ENCODE measurements around the gene TRMU. TPM values are rescaled to one million over a fixed set of nuclear protein-coding genes. Genes with fewer than 3 reads are reported as not detected.

TRMU gene
- total and polyA plus RNA-seq, 2 experiments from 2014 or later: 38.0 to 40.9 TPM

GRCh38 chr22:46362203-46362933 lies 26.9 kb downstream of the TRMU start:
- no peaks in the 10 kb centered on the region for H3K79me2 ChIP-seq
- no peaks in the 10 kb centered on the region for H3K36me3 ChIP-seq (replicated peaks; ENCODE audit: insufficient read depth, low read depth)
- TF ChIP-seq EZH2phosphoT487 (IDR thresholded peaks at IDR 0.05; ENCODE audit: low read depth, severe bottlenecking, unreplicated experiment) (no peak), CTCF (IDR thresholded peaks at IDR 0.05; ENCODE audit: poor library complexity) (no peak), EZH2 (IDR thresholded peaks at IDR 0.05; ENCODE audit: borderline replicate concordance) (no peak)
- no peak overlapping the region for H3K27ac ChIP-seq
- no peaks in the 10 kb centered on the region for H3K27me3 ChIP-seq
- H3K9me3 ChIP-seq (ENCODE audit: low read depth): no peaks in the 10 kb centered on the region
- no peaks in the 10 kb centered on the region for H3K9me2 ChIP-seq (replicated peaks; ENCODE audit: insufficient read depth)
- no peaks in the 10 kb centered on the region for H4K20me1 ChIP-seq (ENCODE audit: insufficient read depth, poor library complexity, severe bottlenecking)
- H3K4me2 ChIP-seq: no peak overlapping the region
- H3K4me3 ChIP-seq: no peak overlapping the region
- no peak for DNase-seq (ENCODE audit: low spot score)
- no peaks in the 10 kb centered on the region for H3K4me1 ChIP-seq (ENCODE audit: insufficient read depth)
- no peak overlapping the region for H2AFZ ChIP-seq
- WGBS (ENCODE audit: low lambda C conversion rate, missing lambda C conversion rate): 86% methylated on average over 25 of the region's 25 CpGs

GRCh38 chr22:46362934-46363515 lies 27.5 kb downstream of the TRMU start:
- Histone ChIP-seq H3K27me3 (no peaks in the 10 kb centered on the region), H3K4me3 (no peak overlapping the region), H3K4me1 (ENCODE audit: insufficient read depth) (no peaks in the 10 kb centered on the region), H3K9me3 (ENCODE audit: low read depth) (no peaks in the 10 kb centered on the region), H3K27ac (no peak overlapping the region), H3K79me2 (no peaks in the 10 kb centered on the region), H2AFZ (no peak overlapping the region), H3K9me2 (replicated peaks; ENCODE audit: insufficient read depth) (no peaks in the 10 kb centered on the region), H3K4me2 (no peak overlapping the region), H4K20me1 (ENCODE audit: insufficient read depth, poor library complexity, severe bottlenecking) (no peaks in the 10 kb centered on the region), H3K36me3 (replicated peaks; ENCODE audit: insufficient read depth, low read depth) (no peaks in the 10 kb centered on the region)
- TF ChIP-seq CTCF (IDR thresholded peaks at IDR 0.05; ENCODE audit: poor library complexity) (no peak), EZH2phosphoT487 (IDR thresholded peaks at IDR 0.05; ENCODE audit: low read depth, severe bottlenecking, unreplicated experiment) (no peak), EZH2 (IDR thresholded peaks at IDR 0.05; ENCODE audit: borderline replicate concordance) (no peak)
- 97% methylated on average over 10 of the region's 15 CpGs for WGBS (ENCODE audit: low lambda C conversion rate, missing lambda C conversion rate)
- no peak for DNase-seq (ENCODE audit: low spot score)

- no peaks in the 10 kb centered on the region for H3K27me3 ChIP-seq
- TF ChIP-seq EZH2 (IDR thresholded peaks at IDR 0.05; ENCODE audit: borderline replicate concordance) (no peak), EZH2phosphoT487 (IDR thresholded peaks at IDR 0.05; ENCODE audit: low read depth, severe bottlenecking, unreplicated experiment) (no peak), CTCF (IDR thresholded peaks at IDR 0.05; ENCODE audit: poor library complexity) (no peak)
- H3K36me3 ChIP-seq (replicated peaks; ENCODE audit: insufficient read depth, low read depth): no peaks in the 10 kb centered on the region
- DNase-seq (ENCODE audit: low spot score): no peak
- no peak overlapping the region for H3K4me3 ChIP-seq
- no peak overlapping the region for H3K27ac ChIP-seq
- no peaks in the 10 kb centered on the region for H3K9me3 ChIP-seq (ENCODE audit: low read depth)
- no peak overlapping the region for H2AFZ ChIP-seq
- no peaks in the 10 kb centered on the region for H3K4me1 ChIP-seq (ENCODE audit: insufficient read depth)
- H3K79me2 ChIP-seq: no peaks in the 10 kb centered on the region
- no peak overlapping the region for H3K4me2 ChIP-seq
- WGBS (ENCODE audit: low lambda C conversion rate, missing lambda C conversion rate): 97% methylated on average over 32 of the region's 35 CpGs
- H4K20me1 ChIP-seq (ENCODE audit: insufficient read depth, poor library complexity, severe bottlenecking): no peaks in the 10 kb centered on the region
- H3K9me2 ChIP-seq (replicated peaks; ENCODE audit: insufficient read depth): no peaks in the 10 kb centered on the region
Observed at GRCh38 chr22:46363611-46364321, 28.3 kb downstream of the TRMU start.

Measured in hepatocyte (in vitro differentiated cells).